Measurements from ENCODE around the gene CDCA7L.

The CDCA7L gene

DNA sequence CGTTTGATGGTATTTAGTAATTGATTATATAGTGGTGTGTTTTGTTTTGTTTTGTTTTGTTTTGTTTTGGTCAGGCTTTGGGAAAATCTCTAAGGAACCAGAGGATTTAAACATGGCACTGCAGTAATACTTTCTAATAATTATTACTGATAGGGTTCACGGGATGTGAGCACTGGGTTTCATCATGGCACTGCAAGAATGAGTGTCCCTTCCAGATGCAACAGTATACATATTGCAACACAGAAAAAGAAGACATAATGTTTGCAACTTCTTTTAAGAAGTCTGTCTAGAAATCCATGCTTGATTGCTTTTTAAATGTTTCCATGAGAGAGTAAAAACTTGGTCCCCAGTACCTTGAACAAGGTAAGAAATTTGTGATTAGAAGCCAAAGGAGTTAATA is 2.2 kb upstream of the CDCA7L start:
- TF ChIP-seq, protein P1, sequence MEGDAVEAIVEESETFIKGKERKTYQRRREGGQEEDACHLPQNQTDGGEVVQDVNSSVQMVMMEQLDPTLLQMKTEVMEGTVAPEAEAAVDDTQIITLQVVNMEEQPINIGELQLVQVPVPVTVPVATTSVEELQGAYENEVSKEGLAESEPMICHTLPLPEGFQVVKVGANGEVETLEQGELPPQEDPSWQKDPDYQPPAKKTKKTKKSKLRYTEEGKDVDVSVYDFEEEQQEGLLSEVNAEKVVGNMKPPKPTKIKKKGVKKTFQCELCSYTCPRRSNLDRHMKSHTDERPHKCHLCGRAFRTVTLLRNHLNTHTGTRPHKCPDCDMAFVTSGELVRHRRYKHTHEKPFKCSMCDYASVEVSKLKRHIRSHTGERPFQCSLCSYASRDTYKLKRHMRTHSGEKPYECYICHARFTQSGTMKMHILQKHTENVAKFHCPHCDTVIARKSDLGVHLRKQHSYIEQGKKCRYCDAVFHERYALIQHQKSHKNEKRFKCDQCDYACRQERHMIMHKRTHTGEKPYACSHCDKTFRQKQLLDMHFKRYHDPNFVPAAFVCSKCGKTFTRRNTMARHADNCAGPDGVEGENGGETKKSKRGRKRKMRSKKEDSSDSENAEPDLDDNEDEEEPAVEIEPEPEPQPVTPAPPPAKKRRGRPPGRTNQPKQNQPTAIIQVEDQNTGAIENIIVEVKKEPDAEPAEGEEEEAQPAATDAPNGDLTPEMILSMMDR (IDR thresholded peaks at IDR 0.05; ENCODE audit: low read depth, low read length, missing control alignments) = no peak
- no peak overlapping the region for H3K4me3 ChIP-seq (ENCODE audit: low read depth, low read length)
- in situ Hi-C loops (cut with HindIII; ENCODE audit: low sequenced_read_pairs) = no loop called here
- no peak for DNase-seq (ENCODE audit: low read depth)

GRCh38 chr7:21947056-21947455 is 1.4 kb upstream of the CDCA7L start:
- TF ChIP-seq, protein P1 (IDR thresholded peaks at IDR 0.05; ENCODE audit: low read depth, low read length, missing control alignments) = no peak
- no peak for DNase-seq (ENCODE audit: low read depth)
- H3K4me3 ChIP-seq (ENCODE audit: low read depth, low read length) = no peak overlapping the region
- in situ Hi-C loops (cut with HindIII; ENCODE audit: low sequenced_read_pairs) = no loop called here

DNA sequence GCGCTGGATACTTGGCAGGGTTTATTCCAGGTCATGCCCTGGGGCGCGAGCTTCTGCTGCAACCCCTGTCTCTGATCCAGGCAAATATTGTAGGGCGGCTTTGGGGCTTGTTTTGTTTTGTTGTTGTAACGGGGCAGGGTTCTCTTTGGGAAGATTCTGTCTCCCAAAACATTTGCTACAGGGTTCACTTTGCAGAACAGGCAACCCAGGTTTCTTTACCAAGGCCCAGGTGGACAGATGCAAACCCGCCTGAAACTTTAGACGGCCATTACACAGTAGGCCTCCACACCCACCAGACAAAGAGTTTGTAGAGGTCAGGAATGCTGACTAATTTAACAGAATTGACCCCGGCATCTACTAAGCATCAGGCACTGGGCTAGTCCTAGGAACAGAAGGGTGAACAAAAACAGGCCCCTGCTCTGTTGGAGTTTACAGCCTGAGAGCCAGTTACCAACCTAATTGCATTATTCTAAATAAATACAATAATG is 567 bp upstream of the CDCA7L start:
- peak overlapping the region; percentile 65 for H3K4me3 ChIP-seq (ENCODE audit: low read depth, low read length)
- DNase-seq (ENCODE audit: low read depth) = no peak
- in situ Hi-C loops (cut with HindIII; ENCODE audit: low sequenced_read_pairs) = no loop called here
- TF ChIP-seq, protein P1 (IDR thresholded peaks at IDR 0.05; ENCODE audit: low read depth, low read length, missing control alignments) = no peak

DNA sequence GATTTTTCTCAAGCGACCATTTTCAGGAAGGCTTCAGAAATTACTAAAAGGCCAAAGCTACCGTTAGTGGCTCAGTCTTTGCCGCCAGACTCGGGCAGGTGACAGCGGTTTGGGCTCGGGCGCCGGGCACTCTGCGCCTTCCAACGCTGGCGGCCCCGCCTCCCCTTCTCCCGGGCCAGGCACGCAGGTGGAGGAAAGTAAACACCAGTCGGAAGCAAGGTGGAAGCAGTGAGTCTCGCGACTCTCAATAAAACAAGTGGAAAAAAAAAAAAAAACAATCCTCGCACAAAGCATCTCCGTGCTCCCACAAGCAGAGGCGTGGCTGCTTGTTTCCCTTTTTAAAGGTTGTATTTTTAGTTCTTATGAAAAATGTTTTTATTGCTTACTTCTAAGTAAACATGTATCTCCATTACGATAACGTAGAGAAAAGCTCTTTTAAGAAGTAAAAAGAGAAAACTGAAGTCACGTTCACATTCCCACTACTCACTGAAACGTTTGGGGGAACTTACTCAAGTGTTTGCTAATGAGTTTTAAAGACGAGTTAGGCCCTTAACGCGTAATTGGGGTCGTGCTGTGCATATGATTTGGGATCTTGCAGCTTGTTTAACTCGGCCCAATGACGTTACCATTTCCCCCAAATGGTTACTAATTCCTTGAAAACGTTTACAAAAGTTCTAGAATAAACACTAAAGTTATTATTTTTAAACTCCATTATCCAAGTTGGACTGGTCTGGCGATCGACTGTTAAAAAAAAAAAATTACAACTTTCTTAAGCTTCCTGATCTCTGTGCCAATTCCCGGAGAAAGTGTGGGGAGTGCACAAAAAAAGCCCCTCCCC is 864 bp downstream of the CDCA7L start:
- TF ChIP-seq, protein P1 (IDR thresholded peaks at IDR 0.05; ENCODE audit: low read depth, low read length, missing control alignments) = no peak
- in situ Hi-C loops (cut with HindIII; ENCODE audit: low sequenced_read_pairs) = no loop called here
- DNase-seq (ENCODE audit: low read depth) = peak; percentile 28
- peak overlapping the region; percentile 65 for H3K4me3 ChIP-seq (ENCODE audit: low read depth, low read length)

GRCh38 chr7:21943436-21943835 is 2.3 kb downstream of the CDCA7L start:
- H3K4me3 ChIP-seq (ENCODE audit: low read depth, low read length) = no peak overlapping the region
- in situ Hi-C loops (cut with HindIII; ENCODE audit: low sequenced_read_pairs) = no loop called here

DNA sequence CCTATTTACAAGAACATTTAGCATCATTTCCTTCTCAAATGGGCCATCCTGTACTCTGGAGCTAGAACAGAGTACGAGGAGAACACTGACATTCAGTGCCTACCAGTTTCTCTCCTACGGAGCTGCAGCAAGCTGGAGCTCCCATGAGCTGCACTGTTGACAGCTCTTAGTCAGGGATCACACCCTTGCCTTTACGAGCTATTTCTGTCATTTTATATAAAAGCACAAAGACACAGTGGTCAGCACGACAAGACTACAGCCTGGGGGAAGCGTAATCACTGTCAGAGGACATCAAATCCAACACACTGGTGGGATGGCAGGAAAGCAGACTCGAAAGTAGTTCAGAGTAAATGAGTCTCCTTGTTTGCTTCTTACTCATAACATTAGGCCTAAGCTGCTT is 2.7 kb downstream of the CDCA7L start:
- no peak overlapping the region for H3K4me3 ChIP-seq (ENCODE audit: low read depth, low read length)
- TF ChIP-seq, protein P1 (IDR thresholded peaks at IDR 0.05; ENCODE audit: low read depth, low read length, missing control alignments) = no peak
- DNase-seq (ENCODE audit: low read depth) = no peak
- in situ Hi-C loops (cut with HindIII; ENCODE audit: low sequenced_read_pairs) = no loop called here

More at GRCh38 chr7:21943436-21943835, 2.3 kb downstream of the CDCA7L start:
- DNase-seq (ENCODE audit: low read depth) = no peak
- TF ChIP-seq, protein P1 (IDR thresholded peaks at IDR 0.05; ENCODE audit: low read depth, low read length, missing control alignments) = no peak
